Caco-2 (cell line): ENCODE results near the gene MTHFD1L. TPM values are rescaled to one million over a fixed set of nuclear protein-coding genes. Genes with fewer than 3 reads are reported as not detected.

ENCODE experiments used
- BruUV-seq: library from RNA; stranded (reverse); fragments of 400-500 nt; replicated peaks from 2 replicates; lab custom pipeline; 2021; lab: Mats Ljungman, UMichigan
- CTCF ChIA-PET: fragments of 300-600 bp; sonication (Branson Sonifier 250); formaldehyde crosslinking; loops from one replicate; lab custom pipeline; 2022; ENCODE audit warnings: antibody characterized with exemption; lab: Charles Lee
- POLR2A ChIA-PET: fragments of 300-600 bp; sonication (Branson Sonifier 250); formaldehyde crosslinking; loops from one replicate; lab custom pipeline; 2022; ENCODE audit warnings: antibody characterized with exemption; lab: Charles Lee
- DNase-seq, 2 experiments: peaks; one replicate each; pipeline versions ENCODE4 v3.0.0 to v3.0.0-alpha.2; 2020 to 2022
- H3K27me3 ChIP-seq: replicated peaks from 2 replicates; pipeline ENCODE4 v1.6.0; 2011; ENCODE audit warnings: low read length; ENCODE audit not compliant: control insufficient read depth, insufficient read depth
- H3K36me3 ChIP-seq: 2 replicates; pipeline ENCODE4 v1.5.1; 2011; ENCODE audit warnings: low read length; ENCODE audit not compliant: control insufficient read depth, insufficient read depth
- H3K4me1 ChIP-seq: fragments of 250-450 bp; sonication (Bioruptor Pico); 2 replicates; pipeline ENCODE4 v1.5.1; 2020; ENCODE audit warnings: mild to moderate bottlenecking
- H3K4me3 ChIP-seq: 2 replicates; pipeline ENCODE4 v1.5.1; 2011; ENCODE audit warnings: low read depth, mild to moderate bottlenecking, control low read depth, low read length
- H3K9me3 ChIP-seq: fragments of 250-450 bp; sonication (Bioruptor Pico); 2 replicates; pipeline ENCODE4 v1.5.1; 2020; ENCODE audit warnings: mild to moderate bottlenecking, moderate library complexity
- H3K27ac Mint-ChIP-seq: one replicate; pipeline ENCODE4 v1.8.0; 2022; ENCODE audit warnings: mixed read lengths; ENCODE audit not compliant: unreplicated experiment
- H3K27me3 Mint-ChIP-seq: one replicate; pipeline ENCODE4 v1.8.0; 2022; ENCODE audit warnings: mixed read lengths; ENCODE audit not compliant: insufficient read depth, unreplicated experiment
- H3K36me3 Mint-ChIP-seq: one replicate; pipeline ENCODE4 v1.8.0; 2022; ENCODE audit warnings: mild to moderate bottlenecking, mixed read lengths; ENCODE audit not compliant: insufficient read depth, unreplicated experiment
- H3K4me1 Mint-ChIP-seq: one replicate; pipeline ENCODE4 v1.8.0; 2022; ENCODE audit warnings: low read depth, mixed read lengths; ENCODE audit not compliant: unreplicated experiment
- H3K4me3 Mint-ChIP-seq: one replicate; pipeline ENCODE4 v1.8.0; 2022; ENCODE audit warnings: mild to moderate bottlenecking, moderate library complexity, mixed read lengths; ENCODE audit not compliant: unreplicated experiment
- H3K9me3 Mint-ChIP-seq: one replicate; pipeline ENCODE4 v1.8.0; 2022; ENCODE audit warnings: mixed read lengths; ENCODE audit not compliant: unreplicated experiment
- intact Hi-C: fragments of 100-400 bp; cut with micrococcal nuclease; formaldehyde crosslinking; loops from one replicate; pipeline ENCODE4 v1.10.0; 2022; ENCODE audit not compliant: unreplicated experiment
- total RNA-seq: library from RNA; stranded (reverse); gene quantifications from 2 replicates; pipeline ENCODE4 v1.2.3, GENCODE V29; 2022
- TF ChIP-seq, protein P1 (sequence below), 2 experiments: fragments of 200-600 bp in 1 of 2; IDR thresholded peaks; 1 replicate in 1 of 2; 2 replicates in 1 of 2; pipeline versions ENCODE4 v1.5.1 to v1.8.0; 2011 to 2022; ENCODE audit warnings: antibody characterized with exemption in 1 of 2, control low read depth in 1 of 2, inconsistent platforms in 1 of 2, low read depth in 1 of 2, low read length in 1 of 2, mild to moderate bottlenecking in 1 of 2, moderate library complexity in 1 of 2; ENCODE audit not compliant: insufficient read depth in 1 of 2, severe bottlenecking in 1 of 2, unreplicated experiment in 1 of 2

Gene MTHFD1L
- total RNA-seq, 1 experiment from 2014 or later, result 102 TPM

DNA sequence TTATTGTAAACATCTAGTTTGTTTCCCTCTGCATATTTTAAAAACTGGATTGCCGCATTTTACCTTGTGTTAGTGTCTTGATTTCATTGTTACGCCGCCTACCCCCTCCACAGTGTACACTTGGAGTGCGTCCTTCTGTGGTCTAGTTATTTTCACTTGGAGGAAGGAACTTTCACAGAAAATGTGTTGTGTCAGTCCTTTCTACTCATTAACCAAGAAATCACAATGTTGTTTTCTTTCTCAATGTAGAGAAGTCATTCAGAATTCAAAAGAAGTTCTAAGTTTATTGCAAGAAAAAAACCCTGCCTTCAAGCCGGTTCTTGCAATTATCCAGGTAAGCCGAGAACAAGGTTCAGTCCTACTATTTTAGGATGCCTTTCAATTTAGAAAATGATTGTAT lies 10.3 kb downstream of the MTHFD1L start:
- TF ChIP-seq, protein P1, sequence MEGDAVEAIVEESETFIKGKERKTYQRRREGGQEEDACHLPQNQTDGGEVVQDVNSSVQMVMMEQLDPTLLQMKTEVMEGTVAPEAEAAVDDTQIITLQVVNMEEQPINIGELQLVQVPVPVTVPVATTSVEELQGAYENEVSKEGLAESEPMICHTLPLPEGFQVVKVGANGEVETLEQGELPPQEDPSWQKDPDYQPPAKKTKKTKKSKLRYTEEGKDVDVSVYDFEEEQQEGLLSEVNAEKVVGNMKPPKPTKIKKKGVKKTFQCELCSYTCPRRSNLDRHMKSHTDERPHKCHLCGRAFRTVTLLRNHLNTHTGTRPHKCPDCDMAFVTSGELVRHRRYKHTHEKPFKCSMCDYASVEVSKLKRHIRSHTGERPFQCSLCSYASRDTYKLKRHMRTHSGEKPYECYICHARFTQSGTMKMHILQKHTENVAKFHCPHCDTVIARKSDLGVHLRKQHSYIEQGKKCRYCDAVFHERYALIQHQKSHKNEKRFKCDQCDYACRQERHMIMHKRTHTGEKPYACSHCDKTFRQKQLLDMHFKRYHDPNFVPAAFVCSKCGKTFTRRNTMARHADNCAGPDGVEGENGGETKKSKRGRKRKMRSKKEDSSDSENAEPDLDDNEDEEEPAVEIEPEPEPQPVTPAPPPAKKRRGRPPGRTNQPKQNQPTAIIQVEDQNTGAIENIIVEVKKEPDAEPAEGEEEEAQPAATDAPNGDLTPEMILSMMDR (IDR thresholded peaks at IDR 0.05; ENCODE audit: insufficient read depth in 1 of 2, low read depth in 1 of 2, low read length in 1 of 2, severe bottlenecking in 1 of 2, unreplicated experiment in 1 of 2), result no peak
- intact Hi-C loops, result no loop called here
- Mint-ChIP-seq H3K4me3 (no peak overlapping the region), H3K27ac (no peak overlapping the region), H3K4me1 (peaks cover 17% of the 10 kb centered on the region), H3K27me3 (no peaks in the 10 kb centered on the region), H3K9me3 (no peaks in the 10 kb centered on the region), H3K36me3 (peaks cover 58% of the 10 kb centered on the region)
- H3K4me3 ChIP-seq, result no peak overlapping the region
- no peaks in the 10 kb centered on the region; the same call in 1 of the 2 replicates for H3K4me1 ChIP-seq
- BruUV-seq, result no TSS peak
- no peaks in the 10 kb centered on the region for H3K27me3 ChIP-seq
- POLR2A ChIA-PET, result no interaction called here
- H3K36me3 ChIP-seq, result no peaks in the 10 kb centered on the region; the same call in 1 of the 2 replicates
- CTCF ChIA-PET, result no interaction called here
- DNase-seq, result no peak
- H3K9me3 ChIP-seq, result no peaks in the 10 kb centered on the region

DNA sequence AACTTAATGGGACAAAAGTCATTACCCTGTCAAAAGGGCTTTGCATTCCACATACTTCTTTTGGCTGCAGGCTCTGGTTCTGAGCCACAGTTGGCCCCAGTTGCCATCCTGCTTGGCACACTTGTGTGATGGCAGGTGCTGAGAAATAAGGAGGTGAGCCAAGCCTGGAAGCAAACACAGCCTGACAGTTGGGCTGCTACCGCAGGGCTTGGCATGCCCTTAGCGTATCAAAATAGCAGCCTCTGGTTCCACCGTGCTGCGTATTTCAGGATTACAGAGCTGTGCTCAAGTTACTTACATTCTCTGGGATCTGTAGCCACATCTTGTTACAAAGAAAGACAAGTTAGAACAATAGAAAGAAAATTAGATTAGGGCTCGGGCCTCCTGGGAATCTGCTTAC lies 11.1 kb downstream of the MTHFD1L start:
- Mint-ChIP-seq H3K27ac (no peak overlapping the region), H3K4me1 (peaks cover 25% of the 10 kb centered on the region), H3K36me3 (peaks cover 64% of the 10 kb centered on the region), H3K9me3 (no peaks in the 10 kb centered on the region), H3K27me3 (no peaks in the 10 kb centered on the region), H3K4me3 (no peak overlapping the region)
- Histone ChIP-seq H3K4me1 (peaks cover 7% of the 10 kb centered on the region; the same call in 1 of the 2 replicates), H3K9me3 (no peaks in the 10 kb centered on the region), H3K36me3 (no peaks in the 10 kb centered on the region; the same call in 1 of the 2 replicates), H3K4me3 (no peak overlapping the region), H3K27me3 (no peaks in the 10 kb centered on the region)
- TF ChIP-seq, protein P1 (IDR thresholded peaks at IDR 0.05; ENCODE audit: insufficient read depth in 1 of 2, low read depth in 1 of 2, low read length in 1 of 2, severe bottlenecking in 1 of 2, unreplicated experiment in 1 of 2), result no peak
- no peak for DNase-seq
- intact Hi-C loops, result no loop called here
- no TSS peak for BruUV-seq
- CTCF ChIA-PET, result no interaction called here
- POLR2A ChIA-PET, result no interaction called here

DNA sequence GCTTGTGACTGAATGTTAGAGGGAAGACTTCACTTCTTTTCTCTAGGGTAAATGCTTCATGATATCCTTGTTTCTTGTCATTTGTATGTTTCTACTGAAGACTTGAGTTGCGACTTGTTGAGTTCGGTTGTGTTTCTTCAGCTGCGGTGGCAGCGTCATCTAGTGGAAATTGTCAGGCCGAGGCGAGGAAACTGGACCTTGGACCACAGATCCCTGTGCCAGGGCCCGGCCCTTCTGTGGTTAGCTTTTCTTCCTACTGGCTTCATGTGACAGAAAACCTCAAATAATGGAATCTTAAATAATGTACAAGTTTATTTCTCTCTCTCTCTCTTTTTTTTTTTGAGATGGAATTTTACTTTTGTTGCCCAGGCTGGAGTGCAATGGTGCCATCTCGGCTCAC lies 12.4 kb downstream of the MTHFD1L start:
- no peaks in the 10 kb centered on the region for H3K27me3 Mint-ChIP-seq
- H3K9me3 Mint-ChIP-seq, result no peaks in the 10 kb centered on the region
- no TSS peak for BruUV-seq
- DNase-seq, result no peak
- peaks cover 63% of the 10 kb centered on the region for H3K36me3 Mint-ChIP-seq
- H3K4me3 ChIP-seq, result no peak overlapping the region
- ChIA-PET POLR2A (no interaction called here), CTCF (no interaction called here)
- no peaks in the 10 kb centered on the region for H3K27me3 ChIP-seq
- H3K27ac Mint-ChIP-seq, result no peak overlapping the region
- no peaks in the 10 kb centered on the region; the same call in 1 of the 2 replicates for H3K36me3 ChIP-seq
- no peak overlapping the region for H3K4me3 Mint-ChIP-seq
- peaks cover 18% of the 10 kb centered on the region for H3K4me1 ChIP-seq
- H3K4me1 Mint-ChIP-seq, result peaks cover 24% of the 10 kb centered on the region
- H3K9me3 ChIP-seq, result no peaks in the 10 kb centered on the region
- TF ChIP-seq, protein P1 (IDR thresholded peaks at IDR 0.05; ENCODE audit: insufficient read depth in 1 of 2, low read depth in 1 of 2, low read length in 1 of 2, severe bottlenecking in 1 of 2, unreplicated experiment in 1 of 2), result no peak
- intact Hi-C loops, result no loop called here
